OCI-LY1 (cell line): ENCODE results near the gene EFCC1.

Source experiments
- H2AFZ ChIP-seq: fragments of 200-600 bp; sonication (generic), shearing (Covaris generic); 2 replicates; pipeline ENCODE4 v1.6.0; 2014; ENCODE audit warnings: antibody characterized with exemption, mild to moderate bottlenecking, low read length
- H3F3A ChIP-seq: fragments of 200-600 bp; sonication (generic), shearing (Covaris generic); 2 replicates; pipeline ENCODE4 v1.6.0; 2014; ENCODE audit warnings: mild to moderate bottlenecking, antibody characterized with exemption, low read length, moderate library complexity; ENCODE audit not compliant: insufficient read depth
- H3K27ac ChIP-seq: fragments of 200-600 bp; sonication (generic); 2 replicates; pipeline ENCODE4 v1.5.1; 2014; ENCODE audit warnings: low read length, mixed run types, mild to moderate bottlenecking, low read depth; ENCODE audit not compliant: poor library complexity, severe bottlenecking
- H3K27me3 ChIP-seq: fragments of 200-600 bp; sonication (generic); 2 replicates; pipeline ENCODE4 v1.6.0; 2014; ENCODE audit warnings: antibody characterized with exemption, mild to moderate bottlenecking, low read length, moderate library complexity; ENCODE audit not compliant: insufficient read depth
- H3K36me3 ChIP-seq: fragments of 200-600 bp; sonication (generic); 2 replicates; pipeline ENCODE4 v1.6.1; 2014; ENCODE audit warnings: mild to moderate bottlenecking, antibody characterized with exemption, low read length, moderate library complexity, mixed read lengths; ENCODE audit not compliant: insufficient read depth
- H3K4me1 ChIP-seq: fragments of 200-600 bp; sonication (generic); 2 replicates; pipeline ENCODE4 v1.5.1; 2014; ENCODE audit warnings: mild to moderate bottlenecking, low read length, moderate library complexity; ENCODE audit not compliant: insufficient read depth, severe bottlenecking
- H3K4me2 ChIP-seq: fragments of 200-600 bp; sonication (generic), shearing (Covaris generic); 2 replicates; pipeline ENCODE4 v1.6.1; 2014; ENCODE audit warnings: low read length
- H3K4me3 ChIP-seq: fragments of 200-600 bp; sonication (generic); 2 replicates; pipeline ENCODE4 v1.5.1; 2014; ENCODE audit warnings: low read length, low read depth, mild to moderate bottlenecking, mixed read lengths; ENCODE audit not compliant: poor library complexity, severe bottlenecking
- H3K79me2 ChIP-seq: fragments of 200-600 bp; shearing (Covaris generic); 2 replicates; pipeline ENCODE4 v1.6.1; 2016; ENCODE audit warnings: mixed run types, low read length, mixed read lengths; ENCODE audit not compliant: insufficient read depth
- H3K9ac ChIP-seq: fragments of 200-600 bp; sonication (generic), shearing (Covaris generic); 2 replicates; pipeline ENCODE4 v1.6.1; 2014; ENCODE audit warnings: mild to moderate bottlenecking, low read length, mixed read lengths
- H3K9me2 ChIP-seq: fragments of 200-600 bp; sonication (generic), shearing (Covaris generic); 2 replicates; pipeline ENCODE4 v1.6.1; 2014; ENCODE audit warnings: low read depth, mild to moderate bottlenecking, low read length, mixed read lengths
- H3K9me3 ChIP-seq: fragments of 200-600 bp; shearing (Covaris generic); 2 replicates; pipeline ENCODE4 v1.6.1; 2014; ENCODE audit warnings: low read length, mixed read lengths
- H4K20me1 ChIP-seq: fragments of 200-600 bp; sonication (generic), shearing (Covaris generic); 2 replicates; pipeline ENCODE4 v1.6.0; 2016; ENCODE audit warnings: mild to moderate bottlenecking, low read length; ENCODE audit not compliant: insufficient read depth
- EZH2 ChIP-seq: fragments of 200-600 bp; sonication (generic), shearing (Covaris generic); IDR thresholded peaks from 2 replicates; pipeline ENCODE4 v1.8.0; 2017; ENCODE audit warnings: borderline replicate concordance, mixed run types, mild to moderate bottlenecking, antibody characterized with exemption, low read length, moderate library complexity, mixed read lengths
- TF ChIP-seq, protein P1 (sequence below): fragments of 200-600 bp; sonication (generic), shearing (Covaris generic); IDR thresholded peaks from 2 replicates; pipeline ENCODE4 v1.5.1; 2017; ENCODE audit warnings: mild to moderate bottlenecking, antibody characterized with exemption, low read length, moderate library complexity, mixed read lengths

EFCC1 gene, protein sequence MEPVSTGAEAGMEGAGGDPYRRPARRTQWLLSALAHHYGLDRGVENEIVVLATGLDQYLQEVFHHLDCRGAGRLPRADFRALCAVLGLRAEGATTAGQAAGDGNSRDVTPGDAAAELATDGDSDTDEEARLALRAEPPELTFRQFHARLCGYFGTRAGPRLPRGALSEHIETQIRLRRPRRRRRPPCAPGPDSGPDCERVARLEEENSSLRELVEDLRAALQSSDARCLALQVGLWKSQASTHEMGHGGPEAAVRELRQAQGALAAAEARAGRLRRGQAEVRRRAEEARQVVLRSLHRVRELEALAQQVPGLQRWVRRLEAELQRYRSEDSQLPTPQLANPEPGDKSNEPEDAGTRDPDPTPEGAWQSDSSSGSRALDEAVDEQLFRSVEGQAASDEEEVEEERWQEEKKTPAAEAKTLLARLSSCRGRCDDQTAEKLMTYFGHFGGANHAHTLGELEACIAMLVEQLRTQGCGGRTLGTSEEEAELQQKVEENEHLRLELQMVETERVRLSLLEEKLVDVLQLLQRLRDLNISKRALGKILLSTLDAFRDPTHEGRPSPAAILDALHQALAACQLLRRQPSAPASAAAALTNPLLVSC

DNA sequence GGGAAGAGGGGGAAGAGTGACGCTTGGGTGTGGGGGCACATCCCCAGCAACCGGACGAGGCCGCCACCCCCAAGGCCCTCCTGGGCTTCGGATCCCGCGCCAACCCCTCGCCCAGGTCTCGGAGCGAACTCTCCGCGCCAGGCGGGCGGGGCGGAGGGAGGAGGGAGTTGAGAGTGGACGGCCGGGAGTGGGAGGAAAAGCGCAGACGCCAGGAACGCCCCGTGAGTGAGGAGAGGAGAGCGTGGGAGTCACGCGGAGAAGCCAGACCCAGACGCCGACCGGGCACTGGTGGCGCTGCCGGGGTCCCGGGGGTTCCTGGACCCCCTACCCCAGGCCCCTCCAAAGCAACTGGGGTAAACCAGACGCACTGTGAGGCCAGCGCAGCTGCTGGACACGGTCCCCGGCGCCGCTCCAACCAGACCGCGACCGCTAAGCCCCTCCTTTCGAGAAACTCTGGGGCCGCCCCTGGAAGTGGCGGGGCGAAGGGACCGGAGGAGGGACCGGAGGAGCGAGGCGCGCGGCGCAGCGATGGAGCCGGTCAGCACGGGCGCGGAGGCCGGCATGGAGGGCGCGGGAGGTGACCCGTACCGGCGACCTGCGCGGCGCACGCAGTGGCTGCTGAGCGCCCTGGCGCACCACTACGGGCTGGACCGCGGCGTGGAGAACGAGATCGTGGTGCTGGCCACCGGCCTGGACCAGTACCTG lies at the start of gene EFCC1:
EFCC1 (plus strand) TSS at position 204 of the 705 bp plus-strand sequence; CDS start at position 529, 325 bp downstream.
- Histone ChIP-seq H4K20me1 (no peaks in the 10 kb centered on the region), H3K9ac (no peak within 1 kb of the TSS), H3K4me2 (no peak within 1 kb of the TSS), H3K4me3 (no peak within 1 kb of the TSS), H2AFZ (no peak within 1 kb of the TSS), H3K9me2 (no peaks in the 10 kb centered on the region), H3K9me3 (no peaks in the 10 kb centered on the region), H3F3A (no peaks in the 10 kb centered on the region), H3K36me3 (no peaks in the 10 kb centered on the region), H3K27ac (no peak within 1 kb of the TSS), H3K79me2 (no peaks in the 10 kb centered on the region), H3K27me3 (no peaks in the 10 kb centered on the region), H3K4me1 (peaks cover 9% of the 10 kb centered on the region)
- TF ChIP-seq, protein P1, sequence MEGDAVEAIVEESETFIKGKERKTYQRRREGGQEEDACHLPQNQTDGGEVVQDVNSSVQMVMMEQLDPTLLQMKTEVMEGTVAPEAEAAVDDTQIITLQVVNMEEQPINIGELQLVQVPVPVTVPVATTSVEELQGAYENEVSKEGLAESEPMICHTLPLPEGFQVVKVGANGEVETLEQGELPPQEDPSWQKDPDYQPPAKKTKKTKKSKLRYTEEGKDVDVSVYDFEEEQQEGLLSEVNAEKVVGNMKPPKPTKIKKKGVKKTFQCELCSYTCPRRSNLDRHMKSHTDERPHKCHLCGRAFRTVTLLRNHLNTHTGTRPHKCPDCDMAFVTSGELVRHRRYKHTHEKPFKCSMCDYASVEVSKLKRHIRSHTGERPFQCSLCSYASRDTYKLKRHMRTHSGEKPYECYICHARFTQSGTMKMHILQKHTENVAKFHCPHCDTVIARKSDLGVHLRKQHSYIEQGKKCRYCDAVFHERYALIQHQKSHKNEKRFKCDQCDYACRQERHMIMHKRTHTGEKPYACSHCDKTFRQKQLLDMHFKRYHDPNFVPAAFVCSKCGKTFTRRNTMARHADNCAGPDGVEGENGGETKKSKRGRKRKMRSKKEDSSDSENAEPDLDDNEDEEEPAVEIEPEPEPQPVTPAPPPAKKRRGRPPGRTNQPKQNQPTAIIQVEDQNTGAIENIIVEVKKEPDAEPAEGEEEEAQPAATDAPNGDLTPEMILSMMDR = no peak
- no peak for TF ChIP-seq EZH2

DNA sequence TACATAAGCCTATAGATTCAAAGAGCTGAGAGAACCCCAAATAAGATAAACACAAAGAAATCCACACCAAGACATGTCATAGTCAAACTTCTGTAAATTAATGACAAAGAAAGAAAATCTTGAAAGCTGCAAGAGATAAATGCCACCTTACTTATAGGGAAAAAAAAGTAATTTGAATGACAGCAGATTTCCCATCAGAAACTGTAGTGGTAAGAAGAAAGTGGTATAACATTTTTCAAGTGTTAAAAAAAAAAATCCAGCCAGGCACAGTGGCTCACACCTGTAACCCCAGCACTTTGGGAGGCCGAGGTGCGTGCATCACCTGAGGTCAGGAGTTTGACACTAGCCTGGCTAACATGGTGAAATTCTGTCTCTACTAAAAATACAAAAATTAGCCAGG lies 44.7 kb upstream of the EFCC1 start:
- no peaks in the 10 kb centered on the region for H3K36me3 ChIP-seq
- no peaks in the 10 kb centered on the region for H3K79me2 ChIP-seq
- no peak overlapping the region for H3K9ac ChIP-seq
- peaks cover 14% of the 10 kb centered on the region for H3K9me3 ChIP-seq
- no peak overlapping the region for H3K4me3 ChIP-seq
- H4K20me1 ChIP-seq = no peaks in the 10 kb centered on the region
- no peak overlapping the region for H3K27ac ChIP-seq
- no peak overlapping the region for H3K4me2 ChIP-seq
- no peak overlapping the region for H2AFZ ChIP-seq
- H3K4me1 ChIP-seq = no peaks in the 10 kb centered on the region
- no peaks in the 10 kb centered on the region for H3F3A ChIP-seq
- H3K9me2 ChIP-seq = no peaks in the 10 kb centered on the region
- H3K27me3 ChIP-seq = peaks cover 4% of the 10 kb centered on the region; the same call in 1 of the 2 replicates
- no peak for TF ChIP-seq EZH2
- TF ChIP-seq, protein P1 = no peak

DNA sequence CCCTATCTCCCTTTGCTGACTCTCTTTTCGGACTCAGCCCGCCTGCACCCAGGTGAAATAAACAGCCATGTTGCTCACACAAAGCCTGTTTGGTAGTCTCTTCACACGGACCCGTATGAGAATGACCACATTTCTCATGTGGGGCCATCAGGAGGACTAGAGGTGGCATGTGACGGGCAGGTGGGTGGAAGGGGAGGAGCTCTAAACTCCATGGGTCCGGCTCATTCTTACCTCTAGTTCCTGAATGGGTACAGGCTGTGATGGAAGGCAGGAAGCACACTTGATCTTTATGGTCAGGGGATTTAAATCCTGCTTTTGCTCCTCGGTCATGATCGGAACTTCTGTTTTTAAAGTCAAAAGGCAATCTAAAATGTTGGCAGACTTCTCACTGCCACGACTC lies 35.8 kb upstream of the EFCC1 start:
- no peaks in the 10 kb centered on the region for H3K4me1 ChIP-seq
- H3F3A ChIP-seq = no peaks in the 10 kb centered on the region
- H3K4me3 ChIP-seq = no peak overlapping the region
- H3K27me3 ChIP-seq = peaks cover 4% of the 10 kb centered on the region; the same call in 1 of the 2 replicates
- no peak overlapping the region for H3K27ac ChIP-seq
- H3K9ac ChIP-seq = no peak overlapping the region
- no peaks in the 10 kb centered on the region for H3K36me3 ChIP-seq
- no peak overlapping the region for H2AFZ ChIP-seq
- H3K4me2 ChIP-seq = no peak overlapping the region
- H3K9me2 ChIP-seq = no peaks in the 10 kb centered on the region
- no peaks in the 10 kb centered on the region for H4K20me1 ChIP-seq
- H3K9me3 ChIP-seq = no peaks in the 10 kb centered on the region
- TF ChIP-seq EZH2 = no peak
- TF ChIP-seq, protein P1 = no peak
- no peaks in the 10 kb centered on the region for H3K79me2 ChIP-seq
